ENCODE results near the gene SMIM10L1.

SMIM10L1 gene

DNA sequence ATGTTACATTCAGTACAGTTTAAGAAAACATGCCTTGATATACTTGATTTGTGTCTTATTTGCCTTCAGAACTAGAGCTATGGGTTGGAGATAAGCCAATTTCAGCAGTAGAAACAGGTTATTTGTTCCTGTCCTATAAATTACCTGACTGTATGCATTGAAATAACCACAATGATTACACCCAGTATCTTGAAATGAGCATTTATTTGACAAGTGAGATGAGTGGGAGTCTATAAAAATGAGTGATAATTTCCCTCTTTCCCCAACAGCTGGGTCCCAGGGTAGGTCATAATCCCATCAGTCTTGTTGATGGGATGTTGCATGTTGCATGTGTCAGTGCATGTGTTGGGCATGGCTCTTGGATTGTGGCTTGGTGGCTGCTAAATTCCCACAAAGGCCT is 12.0 kb downstream of the SMIM10L1 start:
- H3K27ac ChIP-seq, result no peak overlapping the region
- TF ChIP-seq, protein P1, sequence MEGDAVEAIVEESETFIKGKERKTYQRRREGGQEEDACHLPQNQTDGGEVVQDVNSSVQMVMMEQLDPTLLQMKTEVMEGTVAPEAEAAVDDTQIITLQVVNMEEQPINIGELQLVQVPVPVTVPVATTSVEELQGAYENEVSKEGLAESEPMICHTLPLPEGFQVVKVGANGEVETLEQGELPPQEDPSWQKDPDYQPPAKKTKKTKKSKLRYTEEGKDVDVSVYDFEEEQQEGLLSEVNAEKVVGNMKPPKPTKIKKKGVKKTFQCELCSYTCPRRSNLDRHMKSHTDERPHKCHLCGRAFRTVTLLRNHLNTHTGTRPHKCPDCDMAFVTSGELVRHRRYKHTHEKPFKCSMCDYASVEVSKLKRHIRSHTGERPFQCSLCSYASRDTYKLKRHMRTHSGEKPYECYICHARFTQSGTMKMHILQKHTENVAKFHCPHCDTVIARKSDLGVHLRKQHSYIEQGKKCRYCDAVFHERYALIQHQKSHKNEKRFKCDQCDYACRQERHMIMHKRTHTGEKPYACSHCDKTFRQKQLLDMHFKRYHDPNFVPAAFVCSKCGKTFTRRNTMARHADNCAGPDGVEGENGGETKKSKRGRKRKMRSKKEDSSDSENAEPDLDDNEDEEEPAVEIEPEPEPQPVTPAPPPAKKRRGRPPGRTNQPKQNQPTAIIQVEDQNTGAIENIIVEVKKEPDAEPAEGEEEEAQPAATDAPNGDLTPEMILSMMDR (conservative IDR thresholded peaks at IDR 0.05), result no peak
- TF ChIP-seq ZFX (IDR thresholded peaks at IDR 0.05), result no peak

DNA sequence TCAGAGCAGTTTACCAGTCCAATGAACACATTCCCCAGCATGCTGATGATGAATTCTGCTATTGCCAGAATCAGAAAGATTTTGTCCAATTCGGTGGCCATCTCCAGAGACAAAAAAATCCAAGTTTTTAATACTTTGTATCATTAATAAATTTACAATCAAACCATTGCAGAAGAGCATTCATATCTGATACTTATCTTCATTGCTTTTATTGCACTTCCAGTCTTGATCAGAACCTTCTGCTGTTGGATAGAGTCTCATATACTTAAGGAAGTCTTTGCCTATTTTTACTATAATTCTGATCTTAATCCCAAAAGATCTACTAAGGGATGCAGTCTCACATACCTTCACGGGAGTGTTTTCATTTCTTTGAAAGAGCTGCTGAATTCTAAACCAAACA is 15.8 kb downstream of the SMIM10L1 start, which contains the start of gene TAS2R42:
Gene TAS2R42 (minus strand): TSS at position 101 of the 400 bp plus-strand sequence. CDS start 0 bp downstream, at position 101.
- H3K27ac ChIP-seq, result no peak within 1 kb of the TSS
- no peak for TF ChIP-seq ZFX (IDR thresholded peaks at IDR 0.05)
- TF ChIP-seq, protein P1 (conservative IDR thresholded peaks at IDR 0.05), result no peak

DNA sequence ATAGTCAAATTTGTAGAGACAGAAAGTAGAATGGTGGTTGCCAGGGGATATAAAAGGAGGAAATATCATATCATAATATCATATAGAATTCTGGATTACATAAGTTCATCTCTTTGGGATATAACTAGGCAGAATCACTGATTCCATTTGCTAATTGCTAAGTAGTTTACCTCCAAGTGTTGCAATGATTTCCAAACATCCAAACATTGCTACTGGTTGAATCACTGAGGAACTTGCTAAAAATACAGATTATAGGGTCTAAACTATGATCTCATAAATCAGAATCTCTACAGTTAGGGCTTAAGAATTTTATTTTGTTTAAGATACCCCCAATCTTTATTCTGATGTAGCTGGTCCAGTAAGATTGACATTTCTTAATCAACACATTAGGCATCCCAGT is 31.8 kb downstream of the SMIM10L1 start:
- no peak overlapping the region for H3K27ac ChIP-seq
- TF ChIP-seq, protein P1 (conservative IDR thresholded peaks at IDR 0.05), result no peak
- no peak for TF ChIP-seq ZFX (IDR thresholded peaks at IDR 0.05)

DNA sequence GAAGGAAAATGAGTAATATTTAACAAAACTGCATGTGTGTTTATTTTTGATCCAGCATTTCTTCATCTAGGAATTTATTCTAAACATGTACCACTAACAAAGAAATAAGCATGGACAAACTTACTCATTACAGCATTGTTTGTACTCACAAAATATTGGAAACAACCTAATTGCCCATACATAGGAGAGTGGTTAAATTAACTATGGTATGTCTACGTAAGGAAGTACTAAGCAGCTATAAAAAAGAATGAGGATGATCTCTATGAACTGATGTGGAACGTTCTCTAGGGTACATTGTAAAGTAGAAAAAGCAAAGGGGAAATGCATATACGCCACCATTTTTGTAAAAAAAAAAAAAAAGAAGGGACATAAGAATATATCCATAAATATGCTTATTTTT is 33.2 kb downstream of the SMIM10L1 start:
- TF ChIP-seq, protein P1 (conservative IDR thresholded peaks at IDR 0.05), result no peak
- TF ChIP-seq ZFX (IDR thresholded peaks at IDR 0.05), result no peak
- no peak overlapping the region for H3K27ac ChIP-seq

DNA sequence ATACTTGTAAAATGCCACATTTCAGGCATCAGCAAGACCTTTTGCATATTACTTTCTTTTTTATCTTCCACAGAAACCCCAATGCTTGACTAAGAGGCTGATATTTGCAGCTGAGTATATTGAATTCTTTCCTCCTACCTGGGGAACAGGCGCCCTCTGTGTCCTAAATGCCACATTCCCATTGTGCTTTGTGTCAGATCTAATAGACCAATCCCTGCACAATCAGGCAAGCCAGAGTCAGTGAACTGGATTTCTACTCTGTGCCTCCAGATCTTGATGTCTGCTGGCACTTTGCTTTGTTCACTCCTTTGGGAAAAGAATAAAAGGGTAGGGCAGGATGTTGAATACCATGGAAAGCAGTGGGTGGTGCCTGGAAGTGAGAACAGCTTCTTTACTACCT is 38.1 kb downstream of the SMIM10L1 start:
- TF ChIP-seq, protein P1 (conservative IDR thresholded peaks at IDR 0.05), result peak; percentile 21
- no peak for TF ChIP-seq ZFX (IDR thresholded peaks at IDR 0.05)
- no peak overlapping the region for H3K27ac ChIP-seq

Data from C4-2B (cell line).